ENCODE data around the gene LRRC74B. TPM values are rescaled to one million over a fixed set of nuclear protein-coding genes. Genes with fewer than 3 reads are reported as not detected.

Gene LRRC74B
- total and polyA plus RNA-seq, 2 experiments from 2014 or later: not detected

DNA sequence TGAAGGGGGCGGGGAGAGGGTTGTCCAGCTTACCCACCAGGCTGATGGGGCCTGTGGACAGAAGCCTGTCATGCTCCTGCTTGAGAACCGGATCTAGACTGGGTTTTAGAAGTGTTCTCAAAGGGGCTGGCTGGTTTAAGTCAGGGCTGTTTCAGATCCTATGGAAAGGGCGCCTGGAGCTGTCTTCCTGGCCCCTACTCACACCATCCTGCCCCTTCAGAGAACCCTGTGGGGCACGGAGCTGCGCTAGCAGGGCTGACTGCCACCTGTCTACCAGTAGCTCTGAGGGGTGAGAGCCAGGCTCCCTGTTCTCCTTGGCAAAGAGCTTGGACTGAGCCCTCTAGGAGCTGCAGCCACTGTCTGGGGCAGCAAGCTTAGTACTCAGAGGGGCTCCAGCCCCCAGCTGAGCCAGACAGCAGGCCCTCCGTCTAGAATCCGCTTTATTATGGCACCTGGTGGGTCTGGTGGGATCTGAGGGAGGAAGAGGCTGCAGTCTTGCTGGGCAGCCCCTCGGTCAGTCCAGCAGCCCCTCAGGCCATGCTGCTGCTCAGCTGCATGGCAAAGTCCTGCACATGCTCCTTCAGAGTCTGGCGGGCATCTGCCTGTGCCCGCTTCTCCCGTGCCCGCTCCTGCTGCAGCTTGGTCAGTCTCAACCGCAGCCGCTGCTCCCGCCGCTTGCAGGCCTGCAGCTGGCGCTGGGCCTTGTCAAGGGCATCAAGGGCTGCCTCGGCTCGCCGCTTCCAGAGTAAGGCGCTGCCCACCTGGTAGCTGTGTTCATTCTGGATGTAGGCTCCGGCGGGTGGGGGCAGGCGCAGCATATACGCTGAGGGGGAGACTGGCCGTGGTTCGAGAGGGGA lies 46.2 kb upstream of the LRRC74B start:
- Histone ChIP-seq H2AFZ (no peak overlapping the region), H3K27ac (ENCODE audit: low read depth) (no peak overlapping the region), H3K4me1 (ENCODE audit: insufficient read depth) (peaks cover 9% of the 10 kb centered on the region), H3K27me3 (ENCODE audit: insufficient read depth) (no peaks in the 10 kb centered on the region), H3K4me3 (no peak overlapping the region), H3K36me3 (ENCODE audit: insufficient read depth) (no peaks in the 10 kb centered on the region), H3K4me2 (no peak overlapping the region), H3K9me2 (ENCODE audit: insufficient read depth) (no peaks in the 10 kb centered on the region), H3K79me2 (replicated peaks; ENCODE audit: insufficient read depth) (0 out of 2 replicates have a peak, but pooled peaks cover 4% of the 10 kb centered on the region), H4K20me1 (replicated peaks; ENCODE audit: insufficient read depth) (no peaks in the 10 kb centered on the region), H3F3A (replicated peaks; ENCODE audit: low read depth) (peaks cover 10% of the 10 kb centered on the region; the same call in 1 of the 2 replicates)
- H3K4me1 Mint-ChIP-seq: peaks cover 8% of the 10 kb centered on the region; the same call in 2 of the 3 replicates
- H3K27ac Mint-ChIP-seq: no peak overlapping the region
- ATAC-seq: no peak
- TF ChIP-seq EZH2phosphoT487 (IDR thresholded peaks at IDR 0.05; ENCODE audit: unreplicated experiment): no peak
- TF ChIP-seq, protein P1, sequence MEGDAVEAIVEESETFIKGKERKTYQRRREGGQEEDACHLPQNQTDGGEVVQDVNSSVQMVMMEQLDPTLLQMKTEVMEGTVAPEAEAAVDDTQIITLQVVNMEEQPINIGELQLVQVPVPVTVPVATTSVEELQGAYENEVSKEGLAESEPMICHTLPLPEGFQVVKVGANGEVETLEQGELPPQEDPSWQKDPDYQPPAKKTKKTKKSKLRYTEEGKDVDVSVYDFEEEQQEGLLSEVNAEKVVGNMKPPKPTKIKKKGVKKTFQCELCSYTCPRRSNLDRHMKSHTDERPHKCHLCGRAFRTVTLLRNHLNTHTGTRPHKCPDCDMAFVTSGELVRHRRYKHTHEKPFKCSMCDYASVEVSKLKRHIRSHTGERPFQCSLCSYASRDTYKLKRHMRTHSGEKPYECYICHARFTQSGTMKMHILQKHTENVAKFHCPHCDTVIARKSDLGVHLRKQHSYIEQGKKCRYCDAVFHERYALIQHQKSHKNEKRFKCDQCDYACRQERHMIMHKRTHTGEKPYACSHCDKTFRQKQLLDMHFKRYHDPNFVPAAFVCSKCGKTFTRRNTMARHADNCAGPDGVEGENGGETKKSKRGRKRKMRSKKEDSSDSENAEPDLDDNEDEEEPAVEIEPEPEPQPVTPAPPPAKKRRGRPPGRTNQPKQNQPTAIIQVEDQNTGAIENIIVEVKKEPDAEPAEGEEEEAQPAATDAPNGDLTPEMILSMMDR (conservative IDR thresholded peaks at IDR 0.05; ENCODE audit: low read depth in 2 of 2): no peak
- no peak for TF ChIP-seq NANOG (IDR thresholded peaks at IDR 0.05; ENCODE audit: borderline replicate concordance)
- no peak for TF ChIP-seq STAT1 (IDR thresholded peaks at IDR 0.05; ENCODE audit: unreplicated experiment)
- TF ChIP-seq, protein P2, sequence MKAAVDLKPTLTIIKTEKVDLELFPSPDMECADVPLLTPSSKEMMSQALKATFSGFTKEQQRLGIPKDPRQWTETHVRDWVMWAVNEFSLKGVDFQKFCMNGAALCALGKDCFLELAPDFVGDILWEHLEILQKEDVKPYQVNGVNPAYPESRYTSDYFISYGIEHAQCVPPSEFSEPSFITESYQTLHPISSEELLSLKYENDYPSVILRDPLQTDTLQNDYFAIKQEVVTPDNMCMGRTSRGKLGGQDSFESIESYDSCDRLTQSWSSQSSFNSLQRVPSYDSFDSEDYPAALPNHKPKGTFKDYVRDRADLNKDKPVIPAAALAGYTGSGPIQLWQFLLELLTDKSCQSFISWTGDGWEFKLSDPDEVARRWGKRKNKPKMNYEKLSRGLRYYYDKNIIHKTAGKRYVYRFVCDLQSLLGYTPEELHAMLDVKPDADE (IDR thresholded peaks at IDR 0.05): no peak
- no peak for TF ChIP-seq EZH2 (IDR thresholded peaks at IDR 0.05; ENCODE audit: low read depth, unreplicated experiment)
- no peak for TF ChIP-seq POLR2AphosphoS5 (IDR thresholded peaks at IDR 0.05; ENCODE audit: low read depth)
- no peak for TF ChIP-seq ZNF331 (CRISPR knock-in tag; IDR thresholded peaks at IDR 0.05; ENCODE audit: low read depth)
- TF ChIP-seq, protein P3, sequence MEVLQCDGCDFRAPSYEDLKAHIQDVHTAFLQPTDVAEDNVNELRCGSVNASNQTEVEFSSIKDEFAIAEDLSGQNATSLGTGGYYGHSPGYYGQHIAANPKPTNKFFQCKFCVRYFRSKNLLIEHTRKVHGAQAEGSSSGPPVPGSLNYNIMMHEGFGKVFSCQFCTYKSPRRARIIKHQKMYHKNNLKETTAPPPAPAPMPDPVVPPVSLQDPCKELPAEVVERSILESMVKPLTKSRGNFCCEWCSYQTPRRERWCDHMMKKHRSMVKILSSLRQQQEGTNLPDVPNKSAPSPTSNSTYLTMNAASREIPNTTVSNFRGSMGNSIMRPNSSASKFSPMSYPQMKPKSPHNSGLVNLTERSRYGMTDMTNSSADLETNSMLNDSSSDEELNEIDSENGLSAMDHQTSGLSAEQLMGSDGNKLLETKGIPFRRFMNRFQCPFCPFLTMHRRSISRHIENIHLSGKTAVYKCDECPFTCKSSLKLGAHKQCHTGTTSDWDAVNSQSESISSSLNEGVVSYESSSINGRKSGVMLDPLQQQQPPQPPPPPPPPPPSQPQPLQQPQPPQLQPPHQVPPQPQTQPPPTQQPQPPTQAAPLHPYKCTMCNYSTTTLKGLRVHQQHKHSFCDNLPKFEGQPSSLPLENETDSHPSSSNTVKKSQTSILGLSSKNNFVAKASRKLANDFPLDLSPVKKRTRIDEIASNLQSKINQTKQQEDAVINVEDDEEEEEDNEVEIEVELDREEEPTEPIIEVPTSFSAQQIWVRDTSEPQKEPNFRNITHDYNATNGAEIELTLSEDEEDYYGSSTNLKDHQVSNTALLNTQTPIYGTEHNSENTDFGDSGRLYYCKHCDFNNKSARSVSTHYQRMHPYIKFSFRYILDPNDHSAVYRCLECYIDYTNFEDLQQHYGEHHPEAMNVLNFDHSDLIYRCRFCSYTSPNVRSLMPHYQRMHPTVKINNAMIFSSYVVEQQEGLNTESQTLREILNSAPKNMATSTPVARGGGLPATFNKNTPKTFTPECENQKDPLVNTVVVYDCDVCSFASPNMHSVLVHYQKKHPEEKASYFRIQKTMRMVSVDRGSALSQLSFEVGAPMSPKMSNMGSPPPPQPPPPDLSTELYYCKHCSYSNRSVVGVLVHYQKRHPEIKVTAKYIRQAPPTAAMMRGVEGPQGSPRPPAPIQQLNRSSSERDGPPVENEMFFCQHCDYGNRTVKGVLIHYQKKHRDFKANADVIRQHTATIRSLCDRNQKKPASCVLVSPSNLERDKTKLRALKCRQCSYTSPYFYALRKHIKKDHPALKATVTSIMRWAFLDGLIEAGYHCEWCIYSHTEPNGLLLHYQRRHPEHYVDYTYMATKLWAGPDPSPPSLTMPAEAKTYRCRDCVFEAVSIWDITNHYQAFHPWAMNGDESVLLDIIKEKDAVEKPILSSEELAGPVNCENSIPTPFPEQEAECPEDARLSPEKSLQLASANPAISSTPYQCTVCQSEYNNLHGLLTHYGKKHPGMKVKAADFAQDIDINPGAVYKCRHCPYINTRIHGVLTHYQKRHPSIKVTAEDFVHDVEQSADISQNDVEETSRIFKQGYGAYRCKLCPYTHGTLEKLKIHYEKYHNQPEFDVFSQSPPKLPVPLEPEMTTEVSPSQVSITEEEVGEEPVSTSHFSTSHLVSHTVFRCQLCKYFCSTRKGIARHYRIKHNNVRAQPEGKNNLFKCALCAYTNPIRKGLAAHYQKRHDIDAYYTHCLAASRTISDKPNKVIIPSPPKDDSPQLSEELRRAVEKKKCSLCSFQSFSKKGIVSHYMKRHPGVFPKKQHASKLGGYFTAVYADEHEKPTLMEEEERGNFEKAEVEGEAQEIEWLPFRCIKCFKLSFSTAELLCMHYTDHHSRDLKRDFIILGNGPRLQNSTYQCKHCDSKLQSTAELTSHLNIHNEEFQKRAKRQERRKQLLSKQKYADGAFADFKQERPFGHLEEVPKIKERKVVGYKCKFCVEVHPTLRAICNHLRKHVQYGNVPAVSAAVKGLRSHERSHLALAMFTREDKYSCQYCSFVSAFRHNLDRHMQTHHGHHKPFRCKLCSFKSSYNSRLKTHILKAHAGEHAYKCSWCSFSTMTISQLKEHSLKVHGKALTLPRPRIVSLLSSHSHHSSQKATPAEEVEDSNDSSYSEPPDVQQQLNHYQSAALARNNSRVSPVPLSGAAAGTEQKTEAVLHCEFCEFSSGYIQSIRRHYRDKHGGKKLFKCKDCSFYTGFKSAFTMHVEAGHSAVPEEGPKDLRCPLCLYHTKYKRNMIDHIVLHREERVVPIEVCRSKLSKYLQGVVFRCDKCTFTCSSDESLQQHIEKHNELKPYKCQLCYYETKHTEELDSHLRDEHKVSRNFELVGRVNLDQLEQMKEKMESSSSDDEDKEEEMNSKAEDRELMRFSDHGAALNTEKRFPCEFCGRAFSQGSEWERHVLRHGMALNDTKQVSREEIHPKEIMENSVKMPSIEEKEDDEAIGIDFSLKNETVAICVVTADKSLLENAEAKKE (CRISPR knock-in tag; IDR thresholded peaks at IDR 0.05): no peak
- TF ChIP-seq JUNB (IDR thresholded peaks at IDR 0.05; ENCODE audit: unreplicated experiment): no peak
- no peak for TF ChIP-seq ZNF114 (CRISPR knock-in tag; IDR thresholded peaks at IDR 0.05)
- TF ChIP-seq, protein P4, sequence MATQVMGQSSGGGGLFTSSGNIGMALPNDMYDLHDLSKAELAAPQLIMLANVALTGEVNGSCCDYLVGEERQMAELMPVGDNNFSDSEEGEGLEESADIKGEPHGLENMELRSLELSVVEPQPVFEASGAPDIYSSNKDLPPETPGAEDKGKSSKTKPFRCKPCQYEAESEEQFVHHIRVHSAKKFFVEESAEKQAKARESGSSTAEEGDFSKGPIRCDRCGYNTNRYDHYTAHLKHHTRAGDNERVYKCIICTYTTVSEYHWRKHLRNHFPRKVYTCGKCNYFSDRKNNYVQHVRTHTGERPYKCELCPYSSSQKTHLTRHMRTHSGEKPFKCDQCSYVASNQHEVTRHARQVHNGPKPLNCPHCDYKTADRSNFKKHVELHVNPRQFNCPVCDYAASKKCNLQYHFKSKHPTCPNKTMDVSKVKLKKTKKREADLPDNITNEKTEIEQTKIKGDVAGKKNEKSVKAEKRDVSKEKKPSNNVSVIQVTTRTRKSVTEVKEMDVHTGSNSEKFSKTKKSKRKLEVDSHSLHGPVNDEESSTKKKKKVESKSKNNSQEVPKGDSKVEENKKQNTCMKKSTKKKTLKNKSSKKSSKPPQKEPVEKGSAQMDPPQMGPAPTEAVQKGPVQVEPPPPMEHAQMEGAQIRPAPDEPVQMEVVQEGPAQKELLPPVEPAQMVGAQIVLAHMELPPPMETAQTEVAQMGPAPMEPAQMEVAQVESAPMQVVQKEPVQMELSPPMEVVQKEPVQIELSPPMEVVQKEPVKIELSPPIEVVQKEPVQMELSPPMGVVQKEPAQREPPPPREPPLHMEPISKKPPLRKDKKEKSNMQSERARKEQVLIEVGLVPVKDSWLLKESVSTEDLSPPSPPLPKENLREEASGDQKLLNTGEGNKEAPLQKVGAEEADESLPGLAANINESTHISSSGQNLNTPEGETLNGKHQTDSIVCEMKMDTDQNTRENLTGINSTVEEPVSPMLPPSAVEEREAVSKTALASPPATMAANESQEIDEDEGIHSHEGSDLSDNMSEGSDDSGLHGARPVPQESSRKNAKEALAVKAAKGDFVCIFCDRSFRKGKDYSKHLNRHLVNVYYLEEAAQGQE (IDR thresholded peaks at IDR 0.05; ENCODE audit: unreplicated experiment): no peak
- TF ChIP-seq CREB1 (CRISPR knock-in tag; IDR thresholded peaks at IDR 0.05; ENCODE audit: low read depth): no peak
- H3K27me3 Mint-ChIP-seq (ENCODE audit: insufficient read depth, low read depth, poor library complexity): peaks cover 14% of the 10 kb centered on the region
- DNase-seq (ENCODE audit: low spot score): no peak
- H3K36me3 Mint-ChIP-seq (ENCODE audit: low read depth): peaks cover 22% of the 10 kb centered on the region; the same call in 1 of the 3 replicates
- H3K9me3 Mint-ChIP-seq: no peaks in the 10 kb centered on the region
- peak overlapping the region; percentile 91; the same call in 1 of the 3 replicates for H3K4me3 Mint-ChIP-seq
